Uterus (tissue), 2 donors: Measurements from ENCODE around the gene HOXB5.

Experiments
- CTCF ChIP-seq, 4 experiments: fragments of 200-600 bp in 2 of 4; fragments of 450-650 bp in 2 of 4; sonication (generic) in 2 of 4; IDR thresholded peaks; one replicate each; pipeline ENCODE4 v1.5.1; 2016 to 2019; ENCODE audit warnings: antibody characterized with exemption in 4 of 4, mild to moderate bottlenecking in 2 of 4, moderate library complexity in 1 of 4
- POLR2A ChIP-seq, 2 donors: fragments of 450-650 bp; IDR thresholded peaks; one replicate each; pipeline ENCODE4 v1.6.1; 2016; ENCODE audit warnings: antibody characterized with exemption in 2 of 2, mild to moderate bottlenecking in 1 of 2, moderate library complexity in 1 of 2

GRCh38 chr17:48586355-48587258 is 7.0 kb downstream of the HOXB5 start:
- TF ChIP-seq POLR2A (IDR thresholded peaks at IDR 0.05) (no peak), CTCF (IDR thresholded peaks at IDR 0.05) (no peak)
